ENCODE data around the gene ARX. TPM values are rescaled to one million over a fixed set of nuclear protein-coding genes. Genes with fewer than 3 reads are reported as not detected.

The ARX gene
- total RNA-seq, 1 donor: not detected

DNA sequence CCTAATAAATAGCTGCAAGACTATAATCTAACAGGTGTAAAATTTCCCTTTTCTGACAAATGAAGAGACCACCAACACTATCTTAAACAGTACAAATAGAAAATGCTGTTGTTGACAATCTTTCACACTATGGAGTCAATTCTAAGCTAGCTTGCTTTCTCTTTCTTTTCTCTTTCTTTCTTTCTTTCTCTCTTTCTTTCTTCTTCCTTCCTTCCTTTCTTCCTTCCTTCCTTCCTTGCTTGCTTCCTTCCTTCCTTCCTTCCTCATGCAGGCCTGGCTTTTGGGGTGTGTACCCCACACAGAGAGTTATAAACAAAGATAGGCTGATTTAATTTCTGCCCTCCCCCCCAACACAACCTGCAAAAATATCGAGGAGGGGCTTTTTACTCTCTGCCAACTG is 8.1 kb upstream of the ARX start:
- TF ChIP-seq, protein P1, sequence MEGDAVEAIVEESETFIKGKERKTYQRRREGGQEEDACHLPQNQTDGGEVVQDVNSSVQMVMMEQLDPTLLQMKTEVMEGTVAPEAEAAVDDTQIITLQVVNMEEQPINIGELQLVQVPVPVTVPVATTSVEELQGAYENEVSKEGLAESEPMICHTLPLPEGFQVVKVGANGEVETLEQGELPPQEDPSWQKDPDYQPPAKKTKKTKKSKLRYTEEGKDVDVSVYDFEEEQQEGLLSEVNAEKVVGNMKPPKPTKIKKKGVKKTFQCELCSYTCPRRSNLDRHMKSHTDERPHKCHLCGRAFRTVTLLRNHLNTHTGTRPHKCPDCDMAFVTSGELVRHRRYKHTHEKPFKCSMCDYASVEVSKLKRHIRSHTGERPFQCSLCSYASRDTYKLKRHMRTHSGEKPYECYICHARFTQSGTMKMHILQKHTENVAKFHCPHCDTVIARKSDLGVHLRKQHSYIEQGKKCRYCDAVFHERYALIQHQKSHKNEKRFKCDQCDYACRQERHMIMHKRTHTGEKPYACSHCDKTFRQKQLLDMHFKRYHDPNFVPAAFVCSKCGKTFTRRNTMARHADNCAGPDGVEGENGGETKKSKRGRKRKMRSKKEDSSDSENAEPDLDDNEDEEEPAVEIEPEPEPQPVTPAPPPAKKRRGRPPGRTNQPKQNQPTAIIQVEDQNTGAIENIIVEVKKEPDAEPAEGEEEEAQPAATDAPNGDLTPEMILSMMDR (IDR thresholded peaks at IDR 0.05; ENCODE audit: insufficient read depth, low read length): no peak
- no peak overlapping the region for H3K4me3 ChIP-seq (ENCODE audit: low read depth, low read length)
- DNase-seq (ENCODE audit: low read depth): no peak

DNA sequence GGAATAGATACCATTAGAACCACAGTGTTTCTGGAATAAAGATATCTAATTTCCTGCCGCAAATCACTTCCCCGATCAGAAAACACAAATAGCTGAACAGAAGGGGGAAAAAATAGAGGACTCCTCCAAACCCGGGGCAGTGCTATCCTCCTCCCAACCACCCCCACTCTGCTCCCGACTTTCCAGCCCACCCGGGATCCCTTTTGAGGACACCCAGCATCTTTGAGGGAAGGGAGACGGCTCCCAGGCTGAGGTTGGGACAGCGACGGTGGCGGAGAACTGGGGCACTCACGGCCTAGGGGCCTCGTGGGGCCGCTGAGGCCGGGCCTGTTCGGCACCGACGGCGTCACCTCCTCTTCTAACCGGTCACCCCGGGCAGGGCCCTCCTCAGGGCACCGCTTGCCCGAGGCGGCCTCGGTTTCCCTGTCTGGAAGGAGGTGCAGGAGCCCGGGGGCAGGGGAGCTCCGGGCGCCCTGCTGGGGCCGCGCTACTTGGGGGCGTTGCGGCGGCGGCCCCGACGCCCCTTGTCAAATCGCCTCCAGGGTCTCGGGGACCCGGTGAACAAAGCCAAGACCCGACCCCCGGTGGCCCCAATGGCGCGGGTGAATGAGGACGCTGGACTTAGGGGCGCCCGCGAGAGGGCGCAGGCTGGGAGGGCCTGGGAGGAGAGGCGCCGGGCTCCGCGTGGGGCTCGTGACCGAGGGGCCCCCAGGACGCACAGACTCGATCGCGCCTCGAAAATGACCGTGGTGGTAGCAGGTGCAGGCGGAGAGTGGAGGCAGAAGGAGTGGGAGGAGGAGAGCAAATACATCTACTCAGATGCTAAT is 6.9 kb upstream of the ARX start:
- TF ChIP-seq, protein P1 (IDR thresholded peaks at IDR 0.05; ENCODE audit: insufficient read depth, low read length): no peak
- H3K4me3 ChIP-seq (ENCODE audit: low read depth, low read length): no peak overlapping the region
- no peak for DNase-seq (ENCODE audit: low read depth)

DNA sequence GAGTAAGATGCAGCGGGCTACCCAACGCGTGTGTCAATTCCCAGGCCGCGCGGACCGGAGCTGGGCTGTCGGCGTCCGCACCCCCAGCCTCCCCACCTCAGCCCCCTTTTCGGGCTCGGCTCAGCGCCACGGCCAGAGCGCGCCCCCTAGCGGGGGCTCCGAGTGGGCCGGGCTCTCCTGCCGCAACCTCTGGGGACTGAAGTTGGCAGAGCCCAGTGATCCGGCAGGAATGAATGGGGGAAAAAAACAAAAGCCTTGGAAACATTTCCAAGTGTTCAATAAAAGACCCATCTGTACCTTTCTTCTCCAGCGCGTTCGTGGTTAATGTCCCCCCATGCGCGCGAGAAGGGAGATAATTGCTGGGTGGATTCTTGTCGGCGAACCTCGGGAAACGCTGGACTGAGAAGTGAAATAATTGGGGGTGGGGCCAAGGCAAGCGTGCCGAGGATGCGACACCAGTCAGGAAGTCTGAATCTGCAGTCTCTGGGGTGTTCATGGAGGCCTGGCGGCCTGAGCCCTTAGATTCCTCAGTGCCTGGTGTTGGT is 5.2 kb upstream of the ARX start:
- TF ChIP-seq, protein P1 (IDR thresholded peaks at IDR 0.05; ENCODE audit: insufficient read depth, low read length): peak; percentile 46
- DNase-seq (ENCODE audit: low read depth): no peak
- no peak overlapping the region for H3K4me3 ChIP-seq (ENCODE audit: low read depth, low read length)

DNA sequence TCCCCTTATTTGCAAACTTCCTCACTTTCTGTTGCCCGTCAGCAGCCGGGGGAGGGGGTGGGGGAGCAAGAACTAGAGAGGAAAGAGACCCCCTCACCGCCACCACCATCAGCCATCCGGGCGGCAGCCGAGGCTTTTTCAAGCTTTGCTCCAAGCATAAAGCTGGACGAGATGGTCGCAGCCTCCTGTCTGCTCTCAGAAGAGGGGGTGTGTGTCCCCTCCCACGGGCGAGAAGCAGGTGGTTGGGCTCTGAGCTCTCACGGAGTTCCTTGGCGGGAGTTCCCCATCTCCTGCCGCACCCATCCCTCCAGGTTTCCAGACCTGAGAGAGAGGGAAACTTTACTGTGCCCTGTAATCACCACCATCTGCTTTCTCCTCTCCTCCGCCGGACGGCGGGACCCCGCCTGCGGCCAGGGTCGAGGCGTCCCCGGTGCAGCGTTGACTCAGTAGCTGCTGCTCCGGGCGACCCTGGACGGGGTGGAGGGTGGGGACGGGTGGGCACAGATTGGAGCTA is 4.7 kb upstream of the ARX start:
- no peak overlapping the region for H3K4me3 ChIP-seq (ENCODE audit: low read depth, low read length)
- DNase-seq (ENCODE audit: low read depth): no peak
- TF ChIP-seq, protein P1 (IDR thresholded peaks at IDR 0.05; ENCODE audit: insufficient read depth, low read length): no peak

DNA sequence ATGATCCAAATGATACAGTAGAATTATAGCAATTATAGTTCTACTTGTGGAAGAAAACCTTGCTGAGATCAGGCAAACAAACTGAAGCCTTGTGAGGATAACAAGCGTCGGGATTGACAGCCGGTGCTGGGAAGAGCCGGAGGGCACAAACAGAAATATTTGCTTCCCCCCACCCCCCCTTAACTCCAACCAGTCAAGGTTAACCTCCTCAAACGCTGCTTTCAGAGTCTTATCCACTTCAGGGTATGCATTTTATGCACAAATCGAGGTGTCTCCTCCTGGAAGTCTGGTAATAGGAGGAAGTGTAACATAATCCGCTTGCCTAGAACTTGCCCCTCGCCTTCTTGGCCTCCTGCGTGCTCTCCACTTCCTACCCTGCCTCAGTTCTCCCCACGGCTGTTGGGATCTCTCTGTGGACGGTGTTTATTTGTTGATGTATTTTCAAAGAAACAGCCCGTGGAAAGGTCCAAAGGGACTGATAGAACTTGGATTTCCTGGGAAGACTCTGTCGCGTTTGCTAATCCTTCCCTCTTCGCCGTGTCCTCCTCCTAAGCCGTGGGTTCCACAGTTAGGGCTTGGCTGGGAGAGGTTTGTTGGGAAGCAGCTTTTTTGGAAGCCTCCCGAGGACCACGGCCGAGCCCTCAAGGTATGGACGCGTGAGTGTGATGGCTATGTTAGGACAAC is 4.1 kb upstream of the ARX start:
- H3K4me3 ChIP-seq (ENCODE audit: low read depth, low read length): no peak overlapping the region
- no peak for DNase-seq (ENCODE audit: low read depth)
- TF ChIP-seq, protein P1 (IDR thresholded peaks at IDR 0.05; ENCODE audit: insufficient read depth, low read length): no peak

DNA sequence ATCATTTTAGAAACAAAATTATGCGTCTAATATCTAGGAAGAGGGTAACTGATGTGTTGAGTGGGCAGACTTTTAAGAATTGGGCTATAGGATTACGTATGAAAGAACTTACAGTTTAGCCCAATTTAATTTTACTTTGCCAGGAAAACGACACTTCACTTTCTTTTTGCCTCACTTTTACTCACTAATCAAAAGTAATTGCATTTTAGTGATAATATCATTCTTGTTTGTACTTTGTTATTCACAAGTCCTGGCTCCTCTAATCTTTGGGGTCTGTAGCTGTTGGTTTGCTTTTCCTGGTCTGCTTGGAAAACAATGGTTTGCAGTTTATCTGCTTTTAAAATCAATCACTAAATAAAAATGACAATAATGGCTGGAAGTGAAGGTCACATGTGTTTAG is 2.9 kb upstream of the ARX start:
- DNase-seq (ENCODE audit: low read depth): no peak
- TF ChIP-seq, protein P1 (IDR thresholded peaks at IDR 0.05; ENCODE audit: insufficient read depth, low read length): no peak
- no peak overlapping the region for H3K4me3 ChIP-seq (ENCODE audit: low read depth, low read length)

Data from fibroblast of the aortic adventitia (primary cell).